Fibroblast of gingiva (primary cell): ENCODE results near the gene KCNK3.

Source experiments
- DNase-seq: peaks from one replicate; pipeline ENCODE4 v3.0.0-alpha.2; 2011; ENCODE audit warnings: low read depth

Gene KCNK3

DNA sequence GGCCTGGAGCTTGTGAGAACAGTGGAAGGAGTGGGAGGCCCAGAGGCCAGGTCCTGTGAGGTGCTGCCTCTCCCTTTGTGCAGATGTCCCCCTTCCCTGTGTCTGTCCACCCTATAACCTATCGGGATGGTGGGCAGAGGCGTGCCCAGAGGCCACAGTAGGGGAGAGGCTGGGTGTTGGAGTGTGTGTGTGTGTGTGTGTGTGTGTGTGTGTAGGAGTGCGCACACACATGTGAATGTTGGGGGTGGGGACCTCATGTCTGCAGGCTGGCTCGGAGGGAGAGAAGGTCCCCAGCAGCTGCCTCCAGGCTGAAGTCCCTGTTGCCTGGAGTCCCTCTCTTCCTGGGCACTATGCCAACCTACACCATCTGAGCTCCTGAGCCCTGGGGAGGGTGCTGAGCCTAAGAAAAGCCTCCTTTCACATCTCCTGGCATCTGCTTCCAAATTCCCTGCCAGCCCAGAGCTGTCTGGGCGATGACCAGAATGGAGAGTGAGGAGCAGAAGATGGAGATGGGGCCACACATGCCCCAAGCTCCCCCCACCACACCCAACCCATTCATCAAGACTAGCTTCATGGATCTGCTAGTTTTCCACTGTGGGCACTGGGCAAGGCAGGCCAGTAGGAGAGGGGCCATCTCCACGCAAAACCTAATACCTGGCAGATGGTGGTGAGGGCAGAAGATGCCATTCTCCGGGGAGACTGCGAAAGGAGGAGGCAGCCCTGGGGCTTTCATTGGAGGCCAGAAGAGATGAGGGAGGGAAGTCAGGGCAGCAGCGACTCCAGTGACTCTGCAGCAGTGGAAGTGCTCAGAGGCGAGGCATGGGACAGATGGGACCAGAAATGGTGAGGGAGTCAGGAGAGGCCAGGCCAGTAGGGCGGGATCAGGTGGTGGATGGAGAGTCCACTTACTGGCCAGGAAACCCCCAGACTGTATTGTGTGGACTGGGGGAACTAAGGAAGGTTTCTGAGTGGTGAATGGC, 20.3 kb downstream of the KCNK3 start:
- peak; percentile 35 for DNase-seq

DNA sequence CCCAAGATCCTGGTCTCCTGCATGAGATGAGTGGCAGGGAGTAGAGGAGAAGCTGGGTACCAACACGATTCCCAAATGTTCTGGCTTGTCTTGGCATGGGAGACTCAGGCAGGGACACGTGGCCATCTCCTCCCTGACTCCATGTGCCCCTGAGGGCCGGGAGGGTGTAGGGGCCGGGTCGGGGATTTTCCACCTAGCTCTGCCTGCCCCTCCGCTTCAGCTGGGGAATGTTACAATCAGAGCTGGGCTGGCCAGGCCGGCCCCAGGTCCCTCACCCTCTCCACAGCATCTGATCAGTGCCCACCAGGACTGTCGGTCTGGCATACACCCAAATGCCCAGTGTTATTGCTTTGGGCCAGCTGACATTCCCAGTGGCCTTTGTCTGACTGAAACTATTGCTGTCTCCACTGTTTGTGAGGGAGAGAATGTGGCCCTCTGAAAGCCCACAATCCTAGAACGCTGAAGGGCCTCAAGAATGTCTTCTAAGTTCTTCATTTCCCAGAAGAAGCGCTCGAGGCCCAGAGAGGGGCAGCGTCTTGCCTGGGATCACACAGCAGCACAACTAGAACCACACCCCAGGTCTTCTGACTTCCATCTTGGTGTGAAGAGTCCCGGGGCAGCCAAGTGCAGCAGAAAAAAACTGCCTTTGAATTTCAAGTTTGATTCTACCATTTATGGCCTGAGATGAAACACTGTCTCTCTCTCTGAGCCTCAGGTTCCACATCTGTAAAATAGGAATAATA, 23.2 kb downstream of the KCNK3 start:
- DNase-seq = no peak

DNA sequence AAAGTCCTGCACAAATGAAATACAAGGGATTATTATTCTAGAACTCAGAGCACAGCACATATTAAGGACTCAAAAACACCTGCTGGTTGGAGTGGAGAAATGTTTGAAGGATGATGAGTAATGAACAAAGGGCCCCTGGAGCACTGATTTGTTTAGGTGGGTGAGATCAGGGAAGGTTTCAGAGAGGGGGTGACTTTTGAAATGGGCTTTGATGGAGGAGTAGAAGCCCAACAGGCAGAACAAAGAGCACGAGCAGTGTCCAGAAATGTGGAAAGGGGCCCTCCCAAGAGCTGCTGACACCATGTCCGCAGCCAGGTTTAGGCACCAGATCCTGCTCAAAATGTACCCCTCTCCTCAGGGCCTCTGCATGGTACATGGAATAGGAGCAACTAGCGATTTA, 23.8 kb downstream of the KCNK3 start:
- no peak for DNase-seq

DNA sequence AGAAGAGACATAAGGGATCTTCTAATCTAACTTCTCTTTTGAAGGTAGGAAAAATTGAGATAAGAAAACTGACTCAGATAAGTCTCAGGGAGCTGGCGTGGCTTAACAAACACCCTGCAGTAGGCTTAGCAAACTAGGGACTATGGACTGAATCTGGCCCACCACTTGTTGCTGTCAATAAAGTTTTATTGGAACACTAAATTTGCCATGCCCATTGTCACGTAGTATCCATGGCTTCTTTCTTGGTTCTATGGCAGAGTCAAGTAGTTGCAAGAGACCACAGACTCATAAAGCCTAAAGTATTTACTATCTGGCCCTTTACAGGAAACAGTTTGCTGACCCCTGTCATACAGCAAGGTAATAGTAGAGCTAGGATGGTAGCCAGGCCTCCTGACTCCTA, 24.2 kb downstream of the KCNK3 start:
- no peak for DNase-seq

DNA sequence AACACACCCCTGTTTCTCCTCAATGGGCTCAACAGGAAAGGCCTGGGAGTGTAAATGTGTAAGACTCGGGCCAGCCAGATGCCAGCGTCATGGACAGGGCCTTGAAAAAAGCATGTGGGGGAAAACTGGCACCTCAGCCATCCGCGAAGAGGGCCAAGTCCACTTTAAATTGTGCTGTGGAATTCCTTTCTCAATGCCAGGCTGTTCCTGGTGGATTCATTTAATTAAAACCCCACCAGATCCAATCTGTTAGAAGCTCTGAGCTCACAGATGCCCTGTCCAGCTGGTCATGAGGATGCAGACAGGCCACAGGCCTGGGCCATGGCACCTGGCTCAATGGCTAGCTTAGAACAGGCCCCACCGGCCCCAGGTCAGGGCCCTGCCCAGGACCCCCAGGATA, 24.8 kb downstream of the KCNK3 start:
- no peak for DNase-seq

- no peak for DNase-seq
These were observed 26.6 kb downstream of the KCNK3 start for GRCh38 chr2:26718949-26719686.

GRCh38 chr2:26720322-26721114, 28.0 kb downstream of the KCNK3 start:
- peak; percentile 95 for DNase-seq

DNA sequence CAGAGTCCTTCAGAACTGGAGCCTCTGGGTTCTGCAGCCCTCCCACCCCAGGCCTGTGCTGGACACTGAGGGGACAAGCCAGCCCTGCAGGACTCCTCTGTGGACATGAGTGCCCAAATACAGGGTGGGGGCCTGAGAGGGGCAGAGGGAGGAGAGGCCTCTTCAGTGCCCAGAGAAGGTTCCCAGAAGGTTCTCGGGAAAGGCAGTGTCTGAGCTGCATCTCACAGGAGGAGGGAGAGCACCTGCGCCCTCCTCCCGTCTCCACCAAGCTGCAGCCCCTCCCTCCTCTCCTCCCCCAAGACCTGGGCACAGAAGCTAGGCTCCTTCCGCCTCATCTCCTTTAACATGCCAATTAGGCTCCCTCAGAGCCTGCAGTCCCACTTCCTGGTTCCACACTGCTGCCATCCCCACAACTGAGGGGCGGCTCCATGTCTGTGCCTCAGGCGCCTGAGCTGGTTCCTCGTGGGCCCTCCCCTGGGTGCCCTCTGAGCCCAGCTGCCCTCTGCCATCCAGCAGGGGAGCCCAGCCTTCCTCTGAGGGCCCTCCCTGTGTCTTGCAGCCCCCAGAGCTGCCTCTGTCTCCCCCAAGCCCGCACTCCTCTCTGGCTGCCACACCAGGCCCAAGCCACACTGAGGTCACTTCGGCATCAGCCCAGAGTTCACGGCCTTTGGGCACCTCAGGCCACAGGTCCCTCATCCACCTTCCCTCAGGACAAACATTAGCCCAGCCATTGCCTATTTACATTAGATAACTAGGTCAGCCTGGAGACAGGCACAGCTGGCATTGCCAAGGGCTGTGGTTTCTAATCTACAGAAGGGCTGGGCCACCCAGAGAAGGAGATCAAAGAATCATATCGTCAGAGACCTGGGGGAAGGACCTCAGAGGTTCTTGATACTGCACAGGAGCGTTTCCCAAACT, 28.9 kb downstream of the KCNK3 start:
- no peak for DNase-seq

DNA sequence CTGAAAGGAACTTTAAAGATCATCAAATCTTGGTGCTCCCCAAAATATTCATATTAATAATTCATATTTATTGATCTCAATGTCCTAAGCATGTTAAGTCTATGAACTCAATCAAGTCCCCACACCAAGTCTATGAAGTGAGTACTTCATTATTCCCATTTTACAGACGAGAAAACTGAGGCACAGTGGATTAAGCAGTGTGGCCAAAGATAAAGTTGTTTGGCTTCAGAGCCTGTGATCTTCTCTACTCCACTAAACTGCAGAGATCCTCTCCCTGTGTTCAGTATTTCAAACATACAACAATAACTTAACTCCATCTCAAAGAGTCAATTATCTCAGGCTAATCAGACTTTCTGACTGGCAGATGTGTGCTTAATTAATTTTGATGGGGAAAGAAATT, 29.8 kb downstream of the KCNK3 start:
- DNase-seq = no peak

DNA sequence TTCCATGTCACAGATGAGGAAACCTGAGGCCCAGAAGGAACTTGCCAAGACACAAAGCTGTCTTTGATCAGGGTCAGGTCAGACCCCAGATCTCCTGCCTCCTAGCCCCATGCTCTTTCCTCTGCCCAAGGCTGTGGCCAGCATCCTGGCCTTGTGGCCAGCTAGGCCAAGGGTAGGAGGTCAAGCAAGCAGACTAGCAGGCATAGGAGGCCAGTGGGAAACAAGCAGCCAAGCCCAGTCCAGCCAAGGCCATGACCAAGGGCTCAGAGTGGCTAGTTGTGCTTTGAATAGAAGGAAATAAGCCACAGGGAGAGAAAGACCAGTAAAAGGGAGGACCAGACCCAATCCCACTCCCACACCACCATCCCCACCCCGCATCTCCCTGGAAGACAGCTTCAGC, 30.4 kb downstream of the KCNK3 start:
- peak; percentile 53 for DNase-seq

DNA sequence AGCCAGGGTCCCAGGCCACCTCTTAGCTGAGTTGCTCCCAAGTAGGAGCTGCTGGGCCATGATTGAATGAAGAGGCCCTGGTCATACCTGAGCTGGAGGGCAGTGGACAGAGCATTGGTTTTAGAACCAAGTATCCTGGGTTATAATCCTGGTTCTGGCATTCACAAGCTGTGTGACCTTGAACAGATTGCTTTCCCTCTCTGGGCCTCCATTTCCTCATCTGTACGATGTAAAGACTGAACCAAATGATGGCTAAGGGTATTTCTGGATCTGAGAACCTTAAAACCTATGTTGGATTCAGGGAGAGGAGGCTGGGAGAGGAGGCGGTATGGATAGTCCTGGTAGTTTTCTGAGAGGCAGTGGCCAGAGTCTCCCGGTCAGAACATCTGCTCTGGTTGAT, 31.0 kb downstream of the KCNK3 start:
- DNase-seq = no peak

GRCh38 chr2:26723991-26724750, 31.6 kb downstream of the KCNK3 start:
- peak; percentile 94 for DNase-seq

DNA sequence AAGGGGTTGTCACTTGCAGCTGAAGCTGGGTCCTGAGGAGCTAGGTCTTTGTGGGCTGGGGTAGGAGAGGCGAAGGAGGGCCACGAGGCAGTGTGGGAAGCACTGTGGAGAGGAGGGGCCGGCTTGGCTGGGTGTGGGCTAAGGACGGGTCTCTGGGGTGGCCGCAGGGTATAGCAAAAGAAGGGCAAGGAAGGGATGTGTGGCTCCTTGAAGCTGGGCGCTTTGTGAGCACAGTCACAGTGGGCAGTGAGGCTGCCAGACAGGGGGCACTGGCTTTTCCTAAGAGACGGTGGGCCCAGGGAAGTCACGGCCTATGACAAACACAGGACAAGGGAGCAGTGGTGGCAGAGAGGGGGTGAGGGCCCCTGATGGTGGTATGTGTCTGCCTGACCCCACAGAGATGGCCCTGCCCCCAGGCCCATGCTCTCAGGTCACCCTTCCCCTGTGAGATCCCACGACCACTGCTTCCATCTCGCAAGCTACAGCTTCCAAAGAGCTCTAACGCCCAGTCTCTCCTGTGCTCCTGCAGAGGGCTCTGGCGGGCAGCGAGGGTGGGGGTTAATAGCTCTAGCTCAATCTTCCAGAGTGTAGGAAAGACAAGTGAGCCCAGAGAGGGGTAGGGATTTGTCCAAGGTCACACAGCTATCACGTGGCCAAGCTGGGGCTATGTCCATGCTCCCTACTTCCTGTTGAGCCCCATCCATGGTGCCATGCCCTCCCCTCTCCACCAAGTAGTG, 32.4 kb downstream of the KCNK3 start:
- no peak for DNase-seq

GRCh38 chr2:26725521-26725820, 32.9 kb downstream of the KCNK3 start:
- no peak for DNase-seq

DNA sequence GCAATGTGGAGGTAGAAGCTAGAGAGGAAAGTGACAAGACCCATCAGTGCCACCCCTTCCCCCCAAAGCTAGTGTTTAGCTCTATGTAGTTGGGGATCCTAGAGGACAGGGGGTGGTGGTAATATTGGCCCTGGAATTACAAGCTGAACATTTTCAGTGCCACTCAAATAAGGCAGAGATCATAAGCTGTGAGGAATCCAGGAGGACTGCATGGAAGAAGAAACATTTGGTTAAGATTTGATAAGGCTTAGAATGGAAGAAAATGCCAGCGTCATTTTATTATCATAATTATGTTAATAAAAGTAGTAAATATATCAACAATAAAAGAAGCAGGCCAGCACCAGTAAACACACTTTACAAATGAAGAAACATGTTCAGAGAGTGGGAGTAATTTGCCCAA, 33.7 kb downstream of the KCNK3 start:
- no peak for DNase-seq

- DNase-seq = peak; percentile 30
These were observed 35.4 kb downstream of the KCNK3 start for GRCh38 chr2:26727641-26728561.

DNA sequence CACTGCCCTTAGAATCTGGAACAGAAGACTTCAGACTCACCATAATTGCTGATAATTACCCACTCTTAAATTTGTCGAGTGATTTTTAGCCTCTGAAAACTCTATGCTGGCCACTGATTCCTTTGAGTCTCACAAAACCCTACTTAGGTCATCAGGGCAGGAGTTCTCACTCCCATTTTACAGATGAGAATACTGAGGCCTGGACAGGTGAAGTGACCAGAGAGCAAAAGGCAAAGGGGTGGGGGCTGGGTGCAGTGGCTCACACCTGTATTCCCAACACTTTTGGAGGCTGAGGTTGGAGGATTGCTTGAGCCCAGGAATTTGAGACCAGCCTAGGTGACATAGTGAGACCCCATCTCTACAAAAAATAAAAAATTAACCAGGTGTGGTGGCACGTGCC, 36.8 kb downstream of the KCNK3 start:
- no peak for DNase-seq
